Right kidney (tissue), 1 donor: ENCODE measurements around the gene DOCK2.
A peak's percentile ranks its signal among the peaks of the same experiment; 100 is the strongest.

Experiments used
- DNase-seq: peaks from one replicate; pipeline ENCODE4 v3.0.0-alpha.2; 2016

Gene DOCK2

DNA sequence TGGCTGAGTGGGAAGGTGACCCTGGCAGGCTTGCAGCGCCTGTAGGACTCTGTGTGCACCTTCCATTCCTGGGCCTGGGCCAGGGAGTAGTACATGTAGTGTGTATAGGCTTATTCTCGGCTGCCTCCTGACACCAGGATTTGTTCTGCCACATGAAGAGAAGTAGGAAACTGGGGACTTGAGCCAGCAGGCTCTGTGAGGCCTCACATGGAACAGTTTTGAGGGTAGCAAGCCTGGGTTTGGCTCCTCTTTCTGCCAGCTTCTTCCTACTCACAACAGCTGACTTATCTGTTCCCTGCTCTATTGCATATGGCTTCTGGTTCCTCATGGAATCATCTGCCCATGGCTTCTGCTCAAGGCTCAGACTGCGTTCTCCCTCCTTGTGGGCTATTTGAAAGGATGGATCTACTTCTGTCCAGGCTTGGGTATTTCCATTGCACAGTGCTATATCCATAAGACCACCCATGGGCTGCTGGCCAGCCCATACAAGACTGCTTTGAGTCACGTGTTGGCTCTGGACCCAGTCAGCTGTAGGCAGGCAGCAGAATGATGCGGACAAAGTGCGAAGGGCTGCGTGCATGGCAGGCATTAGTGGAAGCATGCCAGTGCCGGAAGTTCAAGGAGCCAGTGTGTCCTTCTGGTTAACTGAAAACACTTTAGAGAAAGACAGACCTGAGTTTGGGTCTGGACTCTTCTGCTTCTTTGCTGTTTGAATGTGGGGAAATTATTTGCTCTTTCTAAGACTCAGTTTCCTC lies 354.2 kb downstream of the DOCK2 start:
- no peak for DNase-seq

DNA sequence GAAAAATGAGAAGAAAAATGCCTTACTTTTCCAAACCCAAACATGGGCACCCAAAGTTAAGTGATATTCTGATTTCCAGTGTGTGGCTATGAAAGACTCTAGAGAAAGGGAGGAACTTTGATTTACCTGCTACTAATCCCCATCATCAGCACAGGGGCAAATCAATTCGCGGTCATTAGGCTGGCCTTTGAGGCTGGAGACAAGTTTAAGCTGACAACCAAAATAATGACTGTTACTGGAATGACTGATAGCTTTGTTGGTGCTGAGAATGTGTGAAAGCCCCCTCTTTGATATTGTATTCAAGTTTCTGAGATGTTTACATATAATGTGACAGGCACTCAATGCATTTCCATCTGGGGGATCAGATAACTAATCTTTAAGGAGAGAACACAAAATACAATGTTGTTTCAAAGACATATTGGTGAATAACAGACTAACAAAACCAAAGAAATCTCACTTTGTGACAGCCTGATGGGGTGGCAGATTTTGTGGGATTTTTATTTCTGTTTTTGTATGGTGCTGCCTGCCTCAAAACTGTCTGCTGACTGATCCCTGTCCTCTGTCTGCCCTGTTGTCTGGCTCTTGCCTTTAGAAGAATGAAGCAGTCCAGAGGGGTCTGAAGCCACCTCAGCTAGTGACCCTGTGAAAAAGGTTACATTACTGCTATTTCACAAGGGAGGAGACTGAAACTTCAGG lies 355.9 kb downstream of the DOCK2 start:
- no peak for DNase-seq

DNA sequence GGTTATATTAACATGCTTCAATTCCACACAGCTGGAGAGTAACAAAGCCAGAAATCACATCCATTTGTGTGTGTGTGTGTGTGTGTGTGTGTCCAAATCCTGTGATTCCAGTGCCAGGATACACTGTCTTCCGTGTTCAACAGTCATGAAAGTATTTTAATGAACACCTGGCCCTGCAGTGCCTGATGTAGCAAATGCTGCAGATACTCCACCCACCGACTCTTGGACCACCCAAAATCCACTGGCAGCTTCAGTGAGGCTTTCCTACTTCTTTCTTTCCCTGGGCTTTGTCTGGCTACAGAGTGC lies 356.4 kb downstream of the DOCK2 start:
- peak; percentile 20 for DNase-seq

DNA sequence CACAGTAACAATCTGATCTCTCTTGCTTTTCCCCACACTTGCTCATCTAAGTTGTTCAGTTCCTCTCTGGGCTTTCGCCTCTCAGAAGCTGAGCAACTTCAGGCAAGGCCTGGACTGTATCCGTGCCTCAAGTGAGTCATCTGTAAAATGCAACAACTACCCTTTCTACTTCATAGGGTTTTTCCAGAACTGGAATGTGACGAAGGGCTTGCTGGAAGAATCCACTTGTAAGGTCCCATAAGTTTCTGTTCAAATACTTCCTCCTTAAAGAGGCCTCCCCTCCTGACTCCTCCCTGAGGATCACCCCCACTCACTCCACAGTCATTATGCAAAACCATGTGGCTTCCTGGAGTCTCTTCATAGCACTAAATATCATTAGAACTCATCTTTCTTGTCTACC lies 360.7 kb downstream of the DOCK2 start:
- DNase-seq: no peak

DNA sequence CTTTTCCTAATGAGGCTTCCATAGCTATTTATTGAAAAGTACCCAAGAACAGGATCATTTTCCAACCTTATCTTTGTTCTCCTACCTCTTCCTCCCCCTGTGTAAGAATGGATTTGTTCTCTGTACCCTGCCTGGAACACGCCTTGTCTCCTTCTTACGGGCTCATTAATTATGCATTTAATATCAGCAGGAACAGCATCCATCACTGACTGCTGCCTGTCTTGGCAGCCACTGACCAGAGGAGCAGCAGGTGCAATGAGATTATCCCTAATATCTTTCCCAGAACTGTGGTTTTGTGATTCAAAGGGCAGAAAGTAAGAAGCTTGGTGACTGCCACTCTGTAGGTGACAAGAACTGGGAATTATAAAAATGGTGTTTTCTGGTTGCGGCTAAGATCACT lies 362.5 kb downstream of the DOCK2 start:
- no peak for DNase-seq

DNA sequence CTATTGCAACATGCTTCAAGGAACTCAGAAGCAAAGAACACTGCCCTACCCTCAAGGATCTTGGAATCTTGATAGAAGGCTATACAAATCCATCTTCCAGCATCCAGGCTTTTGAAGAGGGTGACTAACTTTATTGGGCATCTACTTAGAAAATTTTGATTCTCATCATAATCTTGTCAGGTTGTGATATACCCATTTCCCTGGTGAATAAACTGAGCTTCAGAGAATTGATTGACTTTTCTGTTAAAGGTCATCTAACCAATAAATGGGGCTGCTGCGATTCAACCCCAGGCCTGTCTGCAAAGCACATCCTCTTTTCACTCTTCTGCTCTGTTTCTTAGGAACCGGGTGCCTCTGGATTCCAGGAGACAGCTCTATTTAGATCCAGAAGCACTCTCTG lies 363.1 kb downstream of the DOCK2 start:
- no peak for DNase-seq

DNA sequence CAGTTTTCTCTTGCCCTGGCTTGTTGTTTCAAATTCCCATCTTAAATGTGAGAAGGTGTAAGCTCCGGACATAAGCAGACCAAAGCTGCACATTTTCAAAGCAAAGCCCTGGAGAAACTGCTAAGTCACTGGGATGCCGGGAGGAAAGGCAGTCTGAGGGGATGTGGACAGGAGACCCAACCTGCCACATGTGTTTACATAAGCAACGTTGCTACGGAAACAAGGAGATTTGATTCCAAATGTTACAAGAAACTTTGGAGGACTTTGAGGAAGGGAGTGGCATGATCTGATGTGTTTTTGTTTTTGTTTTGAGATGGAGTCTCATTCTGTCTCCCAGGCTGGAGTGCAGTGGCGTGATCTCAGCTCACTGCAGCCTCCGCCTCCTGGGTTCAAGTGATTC lies 368.9 kb downstream of the DOCK2 start:
- no peak for DNase-seq

DNA sequence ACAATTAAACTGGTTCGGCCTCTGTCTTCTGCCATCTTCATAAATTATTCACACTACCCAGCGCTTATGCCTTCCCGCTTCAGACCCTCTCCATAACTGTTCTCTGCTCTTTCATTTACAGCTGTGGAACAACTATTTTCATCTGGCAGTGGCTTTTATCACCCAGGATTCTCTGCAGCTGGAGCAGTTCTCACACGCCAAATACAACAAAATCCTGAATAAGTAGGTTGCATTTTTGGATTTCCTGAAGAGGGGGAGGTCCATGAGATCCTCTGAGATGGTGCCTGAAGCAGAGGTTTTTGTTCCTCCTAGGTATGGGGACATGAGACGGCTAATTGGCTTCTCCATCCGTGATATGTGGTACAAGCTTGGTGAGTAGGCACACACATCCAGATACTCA lies 371.3 kb downstream of the DOCK2 start:
- DNase-seq: no peak

DNA sequence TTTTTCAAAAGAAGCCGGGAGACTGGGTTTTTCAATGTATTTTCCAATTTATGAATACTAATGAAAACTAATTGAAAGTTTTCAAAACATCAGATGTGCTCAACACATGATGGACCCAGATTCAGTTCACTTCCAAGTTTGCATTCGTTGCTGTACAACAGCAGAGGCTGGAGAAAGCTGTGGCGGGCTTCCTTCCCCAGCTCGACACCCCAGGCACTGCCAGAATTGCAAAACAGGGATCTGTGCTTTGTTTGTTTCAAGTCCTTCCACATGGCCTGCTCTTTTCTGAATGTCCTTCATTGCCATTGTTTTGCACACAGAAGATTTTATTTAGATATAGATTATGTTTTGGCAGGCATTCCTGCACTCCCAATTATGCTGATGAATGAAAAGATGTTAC lies 373.5 kb downstream of the DOCK2 start:
- DNase-seq: no peak

DNA sequence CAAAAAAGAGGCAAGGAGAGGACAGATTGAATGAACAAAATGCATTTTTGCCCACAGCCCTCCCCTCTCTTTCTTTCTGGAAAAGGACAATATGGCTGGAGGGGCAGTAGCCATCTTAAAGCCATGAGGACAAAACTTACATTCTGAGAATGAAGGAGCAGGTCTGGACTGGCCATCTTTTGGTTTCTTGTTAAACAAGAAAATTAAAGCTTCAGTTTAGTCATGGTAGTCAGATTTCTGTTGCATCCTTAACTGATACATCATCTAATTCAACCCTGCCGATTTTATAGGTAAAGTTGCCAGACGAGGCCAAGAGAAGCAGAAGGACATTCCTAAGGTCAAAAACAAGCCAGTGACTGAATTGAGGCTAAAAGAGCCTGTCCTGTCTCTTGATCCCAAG lies 374.7 kb downstream of the DOCK2 start:
- no peak for DNase-seq

DNA sequence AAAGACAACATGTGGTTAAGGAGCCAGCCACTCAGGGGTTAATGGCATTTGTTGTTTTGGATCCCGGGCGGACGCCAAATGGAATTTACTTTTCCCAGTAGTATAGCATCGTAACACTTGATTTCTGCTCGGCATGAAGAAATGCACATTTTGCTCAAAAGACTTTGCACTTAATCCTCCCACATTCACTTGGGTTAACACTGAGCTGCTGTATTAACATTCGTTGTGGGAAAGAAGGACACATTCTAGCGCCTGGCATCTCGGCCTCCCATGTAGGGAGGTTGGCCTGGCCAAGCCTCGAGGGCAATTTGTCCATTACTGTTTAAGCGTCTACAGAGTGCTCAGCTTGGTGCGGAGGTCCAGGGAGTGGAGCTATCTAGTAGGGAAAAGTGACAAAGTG lies 375.5 kb downstream of the DOCK2 start:
- DNase-seq: no peak

DNA sequence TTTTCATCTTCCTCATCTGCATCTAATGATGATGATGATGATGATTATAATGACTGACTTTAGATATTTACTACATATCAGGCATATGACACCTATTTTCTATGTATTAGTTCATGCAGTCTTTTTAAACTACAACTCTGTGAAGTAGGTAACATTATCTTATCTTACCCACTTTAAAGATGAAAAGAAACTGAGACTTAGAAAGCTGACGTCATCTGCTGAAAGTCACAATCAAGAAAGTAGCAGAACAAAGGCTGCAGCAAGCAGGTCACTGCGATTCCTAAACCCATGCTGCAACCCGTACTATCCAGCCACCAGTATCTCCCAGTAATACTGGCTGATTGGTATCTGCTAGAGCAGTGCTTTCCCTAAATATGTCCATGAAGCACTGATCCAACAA lies 383.3 kb downstream of the DOCK2 start:
- DNase-seq: no peak

DNA sequence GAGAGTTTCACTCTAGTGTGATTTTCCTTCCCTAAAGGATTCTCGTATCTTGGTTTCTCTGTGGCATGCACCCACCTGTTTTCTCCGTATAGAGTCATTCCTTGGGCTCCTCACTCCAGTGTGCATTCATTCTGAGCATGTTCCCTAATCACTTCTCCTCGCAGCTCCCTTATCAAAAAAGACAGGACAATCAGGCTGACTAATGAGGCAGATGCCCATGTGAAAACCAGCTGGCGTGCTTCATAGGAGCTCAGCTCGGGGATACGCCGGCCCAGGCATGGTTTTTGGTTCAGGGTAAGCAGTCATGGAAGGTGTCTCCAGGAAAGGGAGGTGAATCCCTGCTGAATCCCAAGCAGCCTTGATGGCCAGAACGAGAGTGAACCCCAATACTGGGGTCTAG lies 384.4 kb downstream of the DOCK2 start:
- DNase-seq: no peak

DNA sequence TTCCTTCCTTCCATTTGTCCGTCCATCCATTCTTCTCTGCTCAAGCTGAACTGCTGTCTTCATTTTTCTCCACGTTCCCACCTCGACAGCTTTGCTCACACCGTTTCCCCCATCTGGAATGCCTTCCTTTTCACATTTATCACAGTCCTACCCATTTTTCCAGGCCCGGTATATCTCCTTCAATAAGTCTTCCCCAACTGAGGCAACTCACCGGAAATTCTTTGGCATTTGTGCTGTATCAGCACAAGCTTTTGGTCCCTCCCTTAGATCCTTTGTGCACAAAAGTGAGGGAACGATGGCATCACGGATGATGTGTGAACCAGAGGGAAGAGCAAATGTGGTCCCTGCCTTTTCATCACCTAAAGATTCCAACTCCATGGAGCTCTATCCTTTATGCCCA lies 388.8 kb downstream of the DOCK2 start:
- DNase-seq: no peak

DNA sequence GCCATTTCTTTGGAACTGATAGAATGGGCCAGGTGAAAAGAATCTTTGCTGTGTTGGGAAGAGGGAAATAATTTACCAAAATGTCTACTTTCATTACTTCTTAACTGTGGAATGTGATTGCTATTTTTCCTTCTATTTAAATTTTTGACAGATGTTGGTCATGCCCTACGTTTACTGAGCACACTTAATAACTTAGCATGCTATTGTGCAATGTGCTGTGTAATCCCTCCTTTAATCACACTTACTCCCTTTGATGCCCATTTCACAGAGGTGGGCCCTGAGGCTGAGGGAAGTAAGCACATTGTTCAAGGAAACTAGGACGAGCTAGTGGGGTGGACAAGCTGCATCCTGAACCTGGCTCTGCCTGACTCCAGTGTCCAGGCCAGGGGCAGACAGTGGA lies 391.0 kb downstream of the DOCK2 start:
- no peak for DNase-seq

DNA sequence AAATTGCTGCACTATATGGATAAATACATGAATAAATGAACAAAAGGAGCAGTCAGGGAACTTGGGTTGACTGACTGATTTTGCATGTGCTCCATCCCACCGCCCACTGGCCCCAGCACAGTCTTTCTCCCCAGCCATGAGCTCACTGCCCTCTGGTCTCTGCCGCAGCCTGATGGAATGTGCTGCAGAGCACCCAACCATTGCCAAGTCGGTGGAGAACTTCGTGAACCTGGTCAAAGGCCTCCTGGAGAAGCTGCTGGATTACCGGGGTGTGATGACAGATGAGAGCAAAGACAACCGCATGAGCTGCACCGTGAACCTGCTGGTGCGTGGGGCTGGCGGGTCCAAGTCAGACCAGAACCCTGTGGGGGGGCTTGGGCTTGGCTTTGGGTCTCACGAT lies 397.2 kb downstream of the DOCK2 start:
- DNase-seq: no peak

DNA sequence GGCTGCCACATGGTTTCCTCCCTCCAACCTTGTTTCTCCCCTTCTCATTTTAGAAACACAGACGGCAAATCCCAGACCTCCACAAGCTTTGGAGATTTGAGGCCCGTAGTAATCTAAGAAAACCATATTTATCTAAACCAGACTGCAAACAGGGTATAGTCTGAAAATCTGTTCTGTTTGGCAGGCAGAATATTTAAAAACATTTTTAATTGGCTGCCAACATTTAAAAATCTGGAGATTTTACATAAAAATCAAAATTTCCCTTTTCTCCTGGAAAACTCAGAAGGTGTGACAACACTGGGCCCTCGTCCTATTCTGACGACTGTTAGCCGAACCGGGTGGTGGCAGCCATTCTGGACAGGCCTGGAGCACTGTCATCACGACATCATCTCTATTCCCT lies 401.2 kb downstream of the DOCK2 start:
- no peak for DNase-seq

DNA sequence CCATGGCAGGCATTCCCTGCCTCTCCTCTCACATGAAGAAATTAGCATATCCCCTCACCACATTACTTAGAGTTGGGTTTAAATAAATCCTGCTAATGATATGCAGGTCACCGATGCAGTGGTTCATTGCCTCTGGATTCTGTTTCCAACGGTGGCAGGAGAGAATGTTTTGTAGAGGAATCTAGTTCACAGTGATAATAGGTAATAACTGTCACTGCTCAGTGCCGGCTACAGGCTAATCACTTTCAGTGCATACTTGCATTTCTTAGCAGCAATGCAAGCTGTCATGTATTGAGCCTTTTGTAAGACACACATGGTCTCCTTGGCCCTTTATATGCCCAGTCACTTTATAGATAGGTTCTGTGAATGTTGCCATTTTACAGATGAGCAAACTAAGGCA lies 402.8 kb downstream of the DOCK2 start:
- no peak for DNase-seq

DNA sequence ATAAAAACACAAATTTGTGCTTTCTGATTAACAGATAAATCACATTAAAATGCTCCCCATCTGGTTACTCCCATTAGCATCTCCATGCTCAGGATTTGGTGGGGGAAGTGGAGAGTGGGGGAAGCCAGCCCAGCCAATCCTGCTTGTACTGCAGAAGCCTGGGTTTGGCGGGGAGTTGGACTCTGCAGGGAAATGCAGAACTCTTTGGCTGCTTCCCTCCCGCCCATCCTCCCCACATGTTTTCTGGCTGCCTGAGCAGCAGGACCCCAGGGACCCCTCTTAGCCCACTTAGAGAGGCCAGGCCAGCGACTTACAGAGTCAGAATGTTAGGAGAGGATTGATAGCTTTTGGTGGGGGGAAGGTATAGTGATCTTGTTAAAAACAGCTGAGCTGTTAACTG lies 409.2 kb downstream of the DOCK2 start:
- DNase-seq: no peak

DNA sequence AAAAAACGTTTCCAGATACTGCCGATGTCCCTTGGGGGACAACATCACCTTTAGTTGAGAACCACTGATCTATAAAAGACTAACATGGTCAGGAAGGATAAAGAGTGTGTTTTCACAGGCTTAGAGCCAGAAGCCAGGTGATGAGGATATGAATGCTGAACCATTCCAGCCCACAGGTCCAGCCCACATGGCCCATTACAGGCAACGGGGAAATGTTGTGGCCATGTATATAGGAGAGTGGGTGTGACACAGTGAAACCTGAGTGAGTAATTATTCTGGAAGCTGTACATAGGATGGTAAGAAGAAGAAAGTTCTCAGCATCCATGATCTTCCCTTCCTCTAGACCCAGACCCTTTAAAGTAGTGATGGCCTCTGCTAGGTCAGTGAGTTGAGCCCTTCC lies 412.6 kb downstream of the DOCK2 start:
- DNase-seq: no peak

DNA sequence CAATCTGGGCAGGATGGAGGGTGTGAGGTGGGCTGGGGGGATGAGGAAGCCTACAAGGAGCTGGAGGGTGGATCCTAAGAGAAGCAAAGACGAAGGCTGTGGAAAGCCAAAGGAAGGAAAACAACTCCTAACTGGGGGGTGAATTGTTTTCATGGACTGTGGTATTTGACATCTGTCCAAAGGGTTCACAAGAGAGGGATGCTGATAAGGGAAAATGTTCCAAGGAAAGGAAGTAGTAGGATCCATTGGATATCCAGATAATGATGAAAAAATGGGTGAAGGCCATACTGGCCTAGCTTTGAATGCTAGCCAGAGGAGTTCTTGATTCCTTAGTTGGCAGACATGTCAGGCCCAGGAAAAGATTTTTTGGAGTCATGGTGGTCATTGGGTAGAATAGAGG lies 416.8 kb downstream of the DOCK2 start:
- no peak for DNase-seq

DNA sequence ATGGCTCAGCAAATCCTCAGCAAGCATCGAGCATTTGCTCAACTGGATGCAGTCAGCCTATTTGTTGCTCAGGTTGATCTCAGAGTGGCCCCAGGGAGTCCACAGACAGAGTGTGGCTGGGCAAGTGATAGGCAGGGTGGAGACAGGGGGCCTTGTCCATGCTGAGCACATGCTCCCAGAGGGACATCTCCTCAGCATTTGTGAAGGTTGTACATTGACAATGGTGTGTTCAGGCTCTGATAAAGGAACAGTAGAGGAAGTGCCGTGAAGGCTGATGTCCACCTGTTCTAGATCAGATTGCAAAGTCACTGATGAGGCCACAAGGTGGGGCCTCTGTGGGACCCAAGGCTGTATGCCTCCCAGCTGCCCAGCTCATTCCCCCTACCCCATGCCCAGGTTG lies 418.5 kb downstream of the DOCK2 start:
- DNase-seq: no peak

DNA sequence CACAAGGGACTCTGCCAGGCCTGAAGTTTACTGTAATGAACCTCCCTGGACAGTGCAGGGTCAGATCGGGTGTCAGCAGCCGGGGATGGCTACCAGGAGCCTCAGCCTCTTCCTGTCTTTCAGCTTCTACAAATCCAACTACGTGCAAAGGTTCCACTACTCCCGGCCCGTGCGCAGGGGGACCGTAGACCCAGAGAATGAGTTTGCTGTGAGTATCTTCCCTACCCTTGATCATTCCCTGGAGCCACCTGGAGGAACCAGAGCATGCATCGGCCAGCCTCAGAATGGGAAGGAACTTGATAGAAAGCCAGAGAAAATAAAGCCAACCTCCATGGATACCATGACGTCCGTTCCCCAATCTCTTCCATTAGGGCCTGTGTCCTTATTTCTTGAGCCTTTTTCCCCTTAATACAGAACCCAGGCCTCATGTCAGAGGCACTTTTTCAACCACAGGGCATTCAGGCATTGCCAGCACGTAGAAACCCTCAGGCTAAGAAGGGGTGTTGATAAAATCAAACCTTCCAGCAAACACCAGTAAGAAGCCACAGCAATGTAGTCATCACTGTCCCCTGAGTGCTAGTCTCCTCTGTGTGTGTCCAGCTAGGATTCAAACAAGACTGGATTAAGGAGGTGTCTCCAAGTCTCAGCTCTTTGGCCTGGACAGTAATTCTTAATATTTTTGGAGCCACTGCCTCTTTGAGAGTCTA lies 419.6 kb downstream of the DOCK2 start:
- DNase-seq: no peak

DNA sequence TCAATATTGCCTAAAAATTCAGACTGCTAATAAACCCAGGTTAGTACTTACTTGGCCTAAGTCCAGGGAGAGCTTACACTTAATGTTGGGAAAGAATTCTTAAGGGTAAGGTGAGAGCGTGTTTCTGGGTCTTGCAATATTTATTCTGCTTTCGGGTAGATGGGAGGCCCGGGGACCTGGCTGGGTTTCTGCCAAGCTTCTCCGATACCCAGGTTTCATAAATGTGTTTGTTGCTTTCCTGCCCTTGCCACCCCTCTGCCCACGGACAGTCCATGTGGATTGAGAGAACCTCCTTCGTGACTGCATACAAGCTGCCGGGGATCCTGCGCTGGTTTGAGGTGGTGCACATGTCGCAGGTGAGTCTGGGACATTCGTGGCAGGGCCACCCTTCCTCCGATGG lies 420.2 kb downstream of the DOCK2 start:
- no peak for DNase-seq
